Astrocyte (in vitro differentiated cells and primary cell): ENCODE data around the gene PDGFC.

Experiments used
- CTCF ChIP-seq: IDR thresholded peaks from 2 replicates; pipeline ENCODE4 v1.5.1; 2011; ENCODE audit warnings: low read depth, mild to moderate bottlenecking, inconsistent platforms, low read length, moderate library complexity; ENCODE audit not compliant: insufficient read depth
- EZH2 ChIP-seq: IDR thresholded peaks from 2 replicates; pipeline ENCODE4 v1.6.1; 2012; ENCODE audit warnings: mild to moderate bottlenecking, low read length, inconsistent platforms; ENCODE audit not compliant: insufficient read depth

GRCh38 chr4:156781852-156782251 lies 189.7 kb downstream of the PDGFC start:
- TF ChIP-seq CTCF (no peak), EZH2 (no peak)
